HepG2 (cell line): ENCODE data around the gene H2AZ1. TPM values are rescaled to one million over a fixed set of nuclear protein-coding genes. Genes with fewer than 3 reads are reported as not detected.

Experiments
- polyA plus RNA-seq, 8 experiments: library from polyadenylated mRNA; depleted of rRNA in 3 of 8; stranded (reverse) in 7 of 8; unstranded in 1 of 8; fragments of >200 nt; fragmentation: Illumina TruSeq in 4 of 8; extraction: Trizol in 4 of 8; gene quantifications; 2 replicates each; pipeline versions ENCODE4 v1.2.1 to v1.2.3, GENCODE V29; 2011 to 2016; ENCODE audit warnings: low read depth in 4 of 8, missing spikeins in 1 of 8, mixed read lengths in 1 of 8; ENCODE audit not compliant: insufficient read depth in 1 of 8
- total RNA-seq, 5 experiments: library from RNA; depleted of rRNA; stranded (reverse); fragments of >200 nt; fragmentation: Illumina TruSeq; extraction: Trizol; gene quantifications; 2 replicates each; pipeline ENCODE4 v1.2.3, GENCODE V29; 2016; ENCODE audit warnings: low read depth in 1 of 5

Gene H2AZ1
- total and polyA plus RNA-seq, 2 of the 13 experiments (the other 11 are each of a cell fraction or from before 2014, with no cell fraction given), result 301 to 574 TPM

Other genes with a start within 250 kb of the H2AZ1 start
- not detected in 2 replicates for gene DAPP1, start 133.4 kb downstream of the H2AZ1 start, total RNA-seq (2016; rRNA removed; fragmentation: Illumina TruSeq; extraction: Trizol)
- gene DAPP1, start 133.4 kb downstream of the H2AZ1 start, polyA plus RNA-seq (2011; rRNA removed), result not detected in 2 replicates
- gene LAMTOR3, start 55.8 kb downstream of the H2AZ1 start, total RNA-seq (2016; rRNA removed; fragmentation: Illumina TruSeq; extraction: Trizol), result 47.6 and 81.0 TPM in 2 replicates
- gene LAMTOR3, start 55.8 kb downstream of the H2AZ1 start, polyA plus RNA-seq (2011; rRNA removed), result 37.2 and 49.1 TPM in 2 replicates
- 22.1 and 38.1 TPM in 2 replicates for gene DNAJB14, start 3.7 kb downstream of the H2AZ1 start, total RNA-seq (2016; rRNA removed; fragmentation: Illumina TruSeq; extraction: Trizol)
- gene DNAJB14, start 3.7 kb downstream of the H2AZ1 start, polyA plus RNA-seq (2011; rRNA removed), result 6.1 and 9.1 TPM in 2 replicates
- gene DDIT4L, start 240.2 kb upstream of the H2AZ1 start, total RNA-seq (2016; rRNA removed; fragmentation: Illumina TruSeq; extraction: Trizol), result not detected in 2 replicates
- not detected in 2 replicates for gene DDIT4L, start 240.2 kb upstream of the H2AZ1 start, polyA plus RNA-seq (2011; rRNA removed)